Amniotic stem cell (primary cell): ENCODE measurements around the gene RERE.

Experiments used
- DNase-seq: peaks from one replicate; lab custom pipeline; 2025; lab: John Stamatoyannopoulos, UW

RERE gene

DNA sequence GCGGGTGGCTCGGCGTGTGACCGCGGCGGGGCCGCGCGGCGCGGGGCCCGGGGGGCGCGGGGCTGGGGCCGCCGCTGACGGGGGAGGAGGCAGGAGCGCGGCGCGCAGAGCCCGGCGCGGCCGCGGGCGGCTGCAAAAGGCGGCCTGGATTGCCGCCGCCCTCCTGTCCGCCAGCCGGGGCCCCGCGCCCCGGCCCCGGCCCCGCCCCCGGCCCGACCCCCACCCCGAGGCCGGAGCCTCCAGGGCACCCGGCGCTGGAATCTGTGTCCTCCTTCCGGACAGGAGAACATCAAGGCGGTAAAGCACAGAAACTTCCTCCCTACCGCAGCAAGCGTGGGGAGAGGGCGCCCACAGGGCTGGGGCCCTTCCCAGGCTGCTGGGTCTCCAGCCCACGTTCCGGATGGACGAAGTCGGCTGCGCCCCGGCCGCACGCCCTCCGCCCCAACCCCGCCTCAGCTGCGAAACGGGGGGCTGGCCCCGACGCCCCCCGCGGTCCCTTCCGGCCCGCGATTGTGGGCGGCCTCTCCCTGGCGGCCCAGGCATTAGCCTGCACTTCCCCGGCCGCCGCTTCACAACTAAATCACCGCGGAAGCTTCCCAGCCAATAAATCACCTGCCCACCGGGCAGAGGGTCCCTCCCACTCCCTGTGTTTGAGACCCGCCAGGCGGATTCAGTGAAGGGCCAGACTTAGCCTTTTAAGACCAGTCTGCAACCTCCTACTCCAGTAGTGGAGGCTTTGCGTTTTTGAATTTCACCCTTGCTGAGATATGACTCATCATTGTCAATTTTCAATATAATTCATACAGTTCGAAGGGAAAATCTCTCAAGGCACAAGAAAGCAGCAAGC is 393.5 kb downstream of the RERE start:
- DNase-seq, result no peak

DNA sequence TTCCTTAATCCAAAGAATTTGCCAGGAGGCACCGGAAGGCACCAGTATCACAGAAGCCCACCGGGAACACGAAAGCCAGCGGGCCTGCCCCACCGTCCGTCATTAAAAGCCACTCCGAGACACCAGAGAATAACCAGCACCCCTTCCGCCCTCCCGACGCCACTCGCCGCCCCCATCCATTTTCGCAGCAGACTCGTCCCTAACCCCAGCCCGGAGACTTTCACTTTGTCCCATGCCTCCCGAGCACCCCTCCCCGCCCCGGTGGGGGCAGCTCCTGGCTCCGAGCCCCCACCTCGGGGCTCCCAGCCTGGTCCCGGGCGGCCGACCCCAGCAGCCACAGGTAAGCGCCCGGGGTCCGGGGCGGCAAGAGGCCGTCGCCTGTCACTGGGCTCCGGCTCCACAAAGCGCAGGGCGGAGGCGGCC is 394.2 kb downstream of the RERE start:
- no peak for DNase-seq

DNA sequence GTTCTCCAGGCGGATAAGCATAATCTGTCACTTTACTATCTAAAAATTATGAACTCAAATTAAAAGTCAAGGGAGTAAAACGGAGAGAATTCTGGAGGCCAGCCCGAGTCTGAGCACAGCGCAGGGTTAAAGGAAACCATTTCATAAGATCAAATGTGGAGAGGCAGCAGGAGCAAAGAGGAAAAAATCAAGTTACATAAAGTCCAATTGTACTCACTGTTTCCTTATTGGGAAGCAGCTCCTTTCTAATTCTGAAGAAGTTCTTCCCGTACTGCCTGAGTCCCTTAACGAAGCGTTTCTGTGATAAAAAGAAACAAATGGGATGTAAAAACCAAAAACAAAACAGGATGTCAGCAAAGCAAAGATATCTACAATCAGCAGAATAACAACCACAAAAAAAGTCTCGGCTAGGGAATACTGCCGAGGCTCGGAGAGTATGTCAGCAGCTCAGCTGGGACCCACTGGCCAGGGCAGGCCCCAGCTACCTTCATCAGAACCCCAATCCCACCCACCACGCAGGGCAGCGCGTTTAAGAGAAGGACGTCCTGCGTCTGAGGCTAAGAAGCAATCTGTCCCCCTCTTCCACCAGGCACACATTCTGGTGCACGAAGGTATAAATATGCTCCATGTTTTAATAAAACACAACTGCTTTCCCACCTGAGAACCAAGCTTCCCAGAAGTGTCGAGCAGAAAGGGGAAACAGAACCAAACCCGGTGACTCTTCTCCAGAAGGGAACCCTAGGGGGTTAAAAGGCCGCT is 394.8 kb downstream of the RERE start:
- DNase-seq, result no peak

DNA sequence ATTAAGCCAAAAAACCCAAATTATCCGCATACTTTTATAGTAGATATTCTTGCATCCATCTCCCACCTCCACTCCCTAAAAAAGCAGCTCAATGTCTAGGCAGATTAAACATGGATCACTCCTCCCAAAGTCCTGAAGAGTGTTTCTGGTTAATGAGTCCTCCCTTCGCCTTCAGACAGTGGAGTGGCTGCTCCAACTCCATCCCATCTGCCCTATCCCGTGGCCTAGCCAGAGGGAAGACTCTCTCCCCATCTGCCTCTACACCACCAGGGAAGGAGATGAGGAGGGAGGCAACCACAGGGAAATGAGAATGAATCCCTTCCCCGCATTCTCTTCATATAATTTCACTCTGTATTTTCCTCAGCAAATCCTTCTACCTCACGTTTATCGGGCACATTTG is 395.7 kb downstream of the RERE start:
- DNase-seq, result no peak

DNA sequence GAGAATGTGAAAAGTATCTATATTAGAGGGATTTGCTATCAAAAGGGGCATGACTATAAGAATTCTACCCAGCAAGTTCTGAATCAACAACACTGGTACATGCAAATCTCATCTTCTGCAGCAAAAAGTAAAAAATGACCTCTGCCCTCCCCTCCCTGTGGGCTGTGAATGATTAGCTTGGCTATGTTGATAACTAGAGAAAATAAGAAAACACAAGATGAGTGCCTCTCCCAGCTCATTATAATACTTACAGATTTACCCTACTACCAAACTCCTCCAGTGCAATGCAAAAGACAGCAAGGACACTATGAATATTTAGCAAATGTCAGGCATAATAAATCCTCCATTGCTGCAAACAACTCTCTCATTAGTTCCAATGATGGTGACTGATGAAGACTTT is 397.1 kb downstream of the RERE start:
- no peak for DNase-seq

GRCh38 chr1:8419861-8420260 is 397.6 kb downstream of the RERE start:
- no peak for DNase-seq

- no peak for DNase-seq
Observed at GRCh38 chr1:8419172-8419571, 398.3 kb downstream of the RERE start.

DNA sequence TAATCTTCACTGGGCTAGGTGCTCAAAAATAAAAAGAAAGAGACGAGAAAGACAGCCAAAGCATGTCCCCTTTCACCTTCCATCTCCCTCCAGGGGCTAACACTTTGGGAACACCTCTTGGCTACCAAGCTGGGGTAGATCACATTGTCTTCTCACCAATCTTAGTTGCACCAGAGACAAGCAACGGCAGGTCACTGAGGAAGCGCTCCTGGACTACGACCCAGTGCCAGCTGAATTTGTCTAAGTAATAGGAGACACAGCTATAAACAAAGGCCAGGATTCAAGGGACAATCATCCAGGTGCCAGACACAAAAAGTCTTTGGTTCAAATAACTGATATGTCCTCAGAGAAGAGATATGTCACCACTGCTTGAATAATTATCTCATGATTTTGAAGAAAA is 399.1 kb downstream of the RERE start:
- no peak for DNase-seq

- no peak for DNase-seq
Observed at GRCh38 chr1:8417625-8418024, 399.8 kb downstream of the RERE start.

DNA sequence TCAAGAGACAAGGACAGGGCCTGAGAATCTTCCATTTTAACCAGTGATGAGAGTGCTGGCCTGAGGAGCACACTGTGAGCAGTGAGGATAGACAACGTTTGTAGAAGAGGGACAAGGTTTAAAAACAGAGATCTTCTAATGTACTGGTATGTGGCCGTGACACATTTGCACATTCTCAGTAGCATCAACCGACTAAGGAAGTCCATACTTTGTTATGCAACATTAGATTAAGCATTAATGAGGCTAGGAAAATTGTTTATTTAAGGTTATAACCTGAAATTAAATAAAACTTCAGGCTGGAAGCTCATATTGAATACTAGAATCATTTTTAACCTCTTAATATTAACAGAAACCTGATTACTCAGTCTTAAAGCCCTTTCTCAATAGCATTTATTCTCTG is 400.6 kb downstream of the RERE start:
- DNase-seq, result no peak

- DNase-seq, result no peak
Observed at GRCh38 chr1:8415526-8416278, 401.7 kb downstream of the RERE start.

DNA sequence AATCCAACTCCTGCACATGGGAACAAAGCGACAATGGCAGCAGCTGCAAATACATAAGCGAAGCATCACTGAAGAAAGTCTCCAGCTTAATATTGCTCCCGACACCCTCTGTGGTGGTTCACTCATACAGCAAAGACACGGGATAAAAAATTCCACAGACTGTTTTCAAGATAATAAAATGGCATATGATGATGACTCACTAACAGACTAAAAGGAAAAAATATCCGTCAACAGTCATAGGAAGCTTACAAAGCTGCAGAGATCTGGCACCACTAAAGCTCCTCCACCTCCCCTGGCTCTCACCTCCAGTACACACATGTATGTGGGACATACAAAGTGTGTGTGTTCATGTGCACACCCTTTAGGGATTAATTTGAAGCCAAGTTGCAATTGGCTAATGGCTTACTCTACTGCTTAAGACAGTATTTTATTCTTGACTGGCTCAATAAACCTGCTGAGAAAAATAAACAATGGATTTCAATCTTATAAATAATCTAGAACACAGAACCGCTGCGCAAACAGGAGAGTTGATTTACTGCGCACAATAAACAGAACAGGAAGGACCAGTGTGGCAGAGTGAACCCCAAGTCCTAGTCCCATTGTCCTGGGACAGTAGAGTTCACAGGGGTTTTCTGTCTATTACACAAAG is 405.1 kb downstream of the RERE start:
- DNase-seq, result no peak

DNA sequence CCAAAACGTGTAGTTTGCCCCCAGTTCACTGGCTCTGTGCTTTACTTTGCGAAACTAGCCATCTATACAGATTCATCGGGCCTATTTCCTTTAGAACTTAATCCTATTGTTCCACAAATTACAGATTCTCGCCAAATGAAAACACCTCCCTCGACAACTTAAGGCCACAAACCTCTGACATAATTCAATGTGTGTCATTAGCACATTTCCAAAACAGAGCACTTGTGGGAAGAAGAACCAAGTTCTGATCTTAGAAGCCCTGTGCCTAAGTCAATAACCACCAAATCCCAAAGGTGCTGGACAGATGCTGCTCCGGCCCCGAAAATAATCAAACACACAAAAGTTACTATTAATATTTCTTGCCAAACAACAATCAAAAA is 405.6 kb downstream of the RERE start:
- DNase-seq, result no peak

DNA sequence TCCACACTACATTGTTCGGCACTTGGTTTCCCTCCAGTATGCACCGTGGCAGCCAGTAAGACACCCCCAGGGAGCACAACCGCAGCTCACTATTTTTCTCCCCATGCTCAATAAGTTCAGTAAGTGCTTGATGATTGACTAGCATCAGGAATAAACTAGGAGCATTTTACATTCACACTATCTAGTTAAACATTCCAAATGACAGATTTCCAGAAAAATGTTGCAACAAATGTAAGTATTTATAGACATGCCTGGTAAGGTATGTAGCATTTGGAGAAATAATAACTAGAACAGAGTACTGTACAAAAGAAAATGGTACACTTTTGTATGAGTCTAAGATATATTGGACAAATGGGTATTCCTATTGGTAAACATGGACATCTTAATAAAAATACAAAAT is 406.6 kb downstream of the RERE start:
- DNase-seq, result no peak

DNA sequence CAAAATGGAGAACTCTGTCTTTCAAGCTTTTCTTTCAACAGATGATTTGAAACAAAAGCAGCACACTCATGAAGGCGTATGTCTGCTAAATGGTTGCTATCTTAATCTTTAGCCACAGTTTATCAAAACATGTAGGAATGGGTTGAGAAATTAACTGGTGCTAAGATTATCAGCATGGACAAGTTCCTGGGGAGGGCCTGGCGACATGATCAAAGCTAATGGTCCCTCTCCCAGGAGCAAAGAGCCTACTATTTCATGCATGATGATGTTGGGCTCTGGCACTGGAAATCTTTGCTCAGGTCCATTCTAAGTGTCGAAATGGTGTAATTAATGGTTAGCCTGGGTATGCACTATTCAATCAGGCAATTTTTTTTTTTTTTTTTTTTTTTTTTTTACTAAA is 407.8 kb downstream of the RERE start:
- no peak for DNase-seq

DNA sequence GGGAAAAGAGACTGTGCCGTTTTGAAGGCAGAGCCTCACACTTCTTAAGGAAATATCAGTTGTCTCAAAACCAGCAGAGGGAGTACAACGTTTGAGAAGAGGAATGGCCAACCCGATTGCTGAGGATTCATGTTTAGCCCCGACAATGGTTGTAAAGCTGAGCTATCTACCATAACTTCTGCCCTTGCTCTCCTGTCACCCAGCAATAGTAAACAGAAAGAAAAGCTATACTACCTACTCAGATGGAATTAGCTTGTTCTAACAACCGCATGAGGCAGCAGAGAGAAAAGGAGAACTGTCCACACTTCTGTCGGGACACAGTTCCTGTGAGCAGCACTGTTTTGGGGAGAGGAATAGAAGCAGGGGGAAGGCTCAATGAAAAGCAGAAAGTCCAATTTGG is 408.3 kb downstream of the RERE start:
- no peak for DNase-seq

DNA sequence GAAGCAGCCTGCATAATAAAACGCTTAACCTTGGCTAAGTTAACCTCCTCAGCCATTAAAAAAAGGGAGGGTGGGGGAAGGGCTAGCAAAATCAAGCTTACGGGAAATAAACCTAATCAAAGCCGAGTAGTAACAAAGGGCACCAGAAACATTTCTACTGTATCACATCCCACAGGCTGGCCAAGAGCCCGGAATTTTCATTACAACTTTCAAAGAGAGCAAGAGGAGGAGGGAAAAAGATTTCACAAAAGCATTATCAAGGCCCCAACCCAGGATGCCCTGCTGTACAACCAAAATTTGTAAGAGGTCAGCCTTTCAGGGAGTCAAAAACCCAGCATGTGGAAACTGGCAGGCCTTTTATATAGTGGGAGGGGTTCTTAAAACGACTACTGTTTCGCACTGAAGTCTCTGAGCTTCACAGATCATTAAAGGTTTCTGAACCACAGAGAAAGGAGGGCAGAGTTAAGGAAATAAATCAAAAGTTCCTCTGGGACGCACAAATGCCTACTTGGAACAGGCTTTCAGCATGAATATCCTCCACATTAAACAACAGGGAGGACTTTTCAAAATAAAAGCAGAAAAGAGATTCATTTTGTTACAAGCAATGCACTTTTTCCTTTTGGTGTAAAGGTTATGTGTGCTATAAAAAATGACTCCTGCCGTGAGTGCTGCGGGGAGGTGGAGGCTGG is 409.1 kb downstream of the RERE start:
- DNase-seq, result no peak

DNA sequence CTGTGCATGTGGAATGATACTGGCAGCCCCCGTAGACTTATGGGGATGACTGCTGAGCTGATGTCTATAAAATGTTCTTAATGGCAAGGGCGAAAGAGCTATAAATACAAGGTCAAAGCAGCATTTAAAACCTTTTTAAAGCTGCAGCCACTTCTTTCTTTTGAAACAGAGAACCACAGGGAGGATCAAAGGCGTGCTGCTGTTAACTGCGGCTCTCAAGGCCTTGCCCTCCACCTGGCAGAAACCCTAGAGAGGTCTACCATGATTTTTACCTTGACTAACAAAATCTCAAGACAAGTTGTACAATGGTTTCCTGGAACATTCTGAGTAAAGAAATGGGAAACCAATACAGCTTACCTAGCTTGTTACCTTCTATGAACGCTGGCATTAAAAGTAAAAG is 409.8 kb downstream of the RERE start:
- no peak for DNase-seq

DNA sequence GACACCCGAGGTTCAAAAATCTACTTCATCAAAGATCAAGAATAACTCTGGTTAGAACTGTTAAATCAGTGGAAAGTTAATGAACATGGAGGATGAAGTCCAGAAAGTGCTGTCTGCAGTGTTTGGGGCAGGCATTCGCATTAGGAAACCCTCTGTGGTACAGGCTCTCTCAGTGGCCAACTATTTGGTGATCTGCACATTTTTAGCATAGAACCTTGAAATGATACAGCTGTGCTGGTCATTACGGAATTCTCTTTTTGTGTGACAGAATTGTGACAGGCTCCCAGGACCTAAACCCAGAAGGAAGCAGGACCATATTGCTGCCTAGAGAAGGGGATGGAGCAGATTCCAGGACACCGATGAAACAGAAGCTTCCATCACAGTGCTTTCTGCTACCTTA is 410.5 kb downstream of the RERE start:
- DNase-seq, result no peak

- DNase-seq, result no peak
Observed at GRCh38 chr1:8406011-8406410, 411.4 kb downstream of the RERE start.

DNA sequence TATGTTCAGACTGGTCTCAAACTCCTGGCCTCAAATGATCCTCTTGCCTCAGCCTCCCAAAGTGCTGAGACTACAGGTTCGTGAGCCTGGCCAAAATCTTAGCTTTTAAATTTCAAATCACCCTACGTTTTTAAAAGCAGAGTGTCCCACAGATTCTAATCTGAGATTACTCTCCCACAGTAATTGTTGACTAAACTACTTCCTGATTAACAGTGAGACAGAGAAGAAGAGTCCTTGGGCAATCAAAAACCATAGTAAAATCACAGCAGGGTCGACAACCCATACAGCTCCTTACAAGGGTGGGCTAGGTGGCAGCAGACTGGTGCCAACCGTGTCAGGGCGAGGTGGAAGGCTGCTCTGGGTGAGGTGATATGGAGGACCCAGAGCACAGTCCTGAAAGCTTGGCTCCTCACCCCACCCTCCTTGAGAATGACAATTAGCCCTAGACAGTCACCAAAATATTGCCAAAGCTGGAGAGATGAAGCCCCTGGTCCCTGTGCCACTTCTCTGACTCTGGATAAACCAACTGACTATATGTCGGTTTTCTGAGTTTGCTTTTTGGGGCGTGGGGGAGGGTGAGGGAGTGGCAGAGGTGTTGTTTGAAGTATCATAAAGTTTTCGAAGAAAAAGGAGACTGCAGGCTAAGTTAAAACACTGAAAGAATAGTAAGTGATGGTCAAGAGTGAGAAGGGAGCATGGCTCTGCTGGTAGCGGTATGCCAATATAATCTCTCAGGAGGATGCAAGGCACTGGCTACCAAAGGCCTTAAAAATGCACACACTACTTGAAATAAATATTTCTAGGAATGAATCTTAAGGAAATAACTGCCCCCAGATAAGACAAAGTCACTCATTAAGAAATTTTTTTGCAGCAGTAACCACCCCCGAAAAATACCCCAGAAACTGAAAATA is 412.7 kb downstream of the RERE start:
- no peak for DNase-seq
